Activated CD4-positive, alpha-beta T cell treated with anti-CD3 and anti-CD28 coated beads for 24 hours (primary cell): ENCODE measurements around the gene B4GALNT3.

Experiments
- DNase-seq, 2 donors: peaks; one replicate each; pipeline ENCODE4 v3.0.0-alpha.2; 2020; ENCODE audit warnings: low read depth in 2 of 2

Gene B4GALNT3

GRCh38 chr12:508795-509194, 49.1 kb downstream of the B4GALNT3 start:
- no peak for DNase-seq

DNA sequence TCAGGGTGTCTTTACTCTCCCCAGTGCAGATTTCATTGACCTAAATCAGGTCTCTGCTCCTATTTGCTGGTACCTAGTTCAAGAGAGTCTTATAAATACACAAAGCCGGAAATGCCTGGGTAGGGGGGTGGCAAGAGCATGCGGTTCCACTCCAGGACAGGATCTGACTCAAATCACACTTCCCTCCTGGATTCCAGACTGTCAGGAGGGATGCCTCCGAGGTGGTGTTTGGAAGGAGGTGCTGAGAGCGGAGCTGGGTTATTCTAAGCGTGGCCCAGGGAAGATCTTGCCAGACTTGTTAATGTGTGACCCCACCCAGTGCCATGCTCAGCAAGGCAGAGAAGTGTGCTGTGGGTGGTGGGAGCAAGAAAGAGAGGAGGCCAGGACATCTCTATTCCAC, 49.8 kb downstream of the B4GALNT3 start:
- DNase-seq, result no peak

GRCh38 chr12:510071-510825, 50.5 kb downstream of the B4GALNT3 start:
- DNase-seq, result no peak

DNA sequence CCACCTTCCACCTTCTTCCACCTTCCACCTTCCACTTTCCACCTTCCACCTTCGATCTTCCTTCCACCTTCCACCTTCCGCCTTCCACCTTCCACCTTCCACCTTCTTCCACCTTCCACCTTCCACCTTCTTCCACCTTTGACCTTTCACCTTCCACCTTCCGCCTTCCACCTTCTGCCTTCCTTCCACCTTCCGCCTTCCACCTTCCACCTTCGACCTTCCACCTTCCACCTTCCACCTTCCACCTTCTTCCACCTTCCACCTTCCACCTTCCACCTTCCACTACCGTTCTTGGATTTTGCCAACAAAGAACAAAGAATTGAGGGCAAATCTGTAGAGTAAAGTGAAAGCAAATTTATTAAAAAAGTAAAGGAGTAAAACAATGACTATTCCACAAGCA, 53.2 kb downstream of the B4GALNT3 start:
- DNase-seq, result no peak

DNA sequence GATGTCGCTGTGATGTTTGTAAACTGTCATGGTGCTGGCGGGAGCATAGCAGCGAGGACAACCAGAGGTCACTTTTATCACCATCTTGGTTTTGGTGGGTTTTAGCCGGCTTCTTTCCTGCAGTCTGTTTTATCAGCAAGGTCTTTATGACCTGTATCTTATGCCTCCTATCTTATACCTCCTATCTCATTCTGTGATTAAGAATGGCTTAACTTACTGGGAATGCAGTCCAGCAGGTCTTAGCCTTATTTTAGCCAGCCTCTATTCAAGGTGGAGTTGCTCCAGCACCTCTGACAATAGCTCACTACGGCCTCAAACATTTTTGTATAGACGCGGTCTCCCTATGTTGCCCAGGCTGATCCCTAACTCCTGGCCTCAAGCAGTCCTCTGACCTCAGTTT, 53.7 kb downstream of the B4GALNT3 start:
- no peak for DNase-seq

GRCh38 chr12:517538-517937, 57.8 kb downstream of the B4GALNT3 start:
- DNase-seq, result no peak

DNA sequence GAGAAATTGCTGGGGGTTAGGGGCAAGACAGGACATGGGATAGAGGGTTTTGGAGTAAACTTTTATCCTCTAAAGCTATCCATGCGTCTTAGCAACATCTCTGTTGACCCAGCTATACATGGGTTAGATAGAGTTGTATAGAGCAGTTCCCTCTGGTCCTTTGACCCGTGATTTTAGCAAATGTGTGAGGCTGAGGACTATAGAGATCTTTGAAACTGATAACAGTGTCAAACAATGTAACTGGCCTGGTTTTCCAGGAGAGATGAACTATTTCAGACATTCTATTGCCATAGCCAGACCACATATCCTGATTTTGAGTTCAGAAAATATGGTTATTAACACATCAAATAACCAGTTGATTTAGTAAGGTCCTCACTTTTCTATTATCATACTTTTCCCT, 60.4 kb downstream of the B4GALNT3 start:
- DNase-seq, result no peak

GRCh38 chr12:522692-523378, 63.1 kb downstream of the B4GALNT3 start:
- no peak for DNase-seq

- DNase-seq, result no peak
Observed at GRCh38 chr12:524167-524951, 64.6 kb downstream of the B4GALNT3 start.

GRCh38 chr12:526089-526488, 66.3 kb downstream of the B4GALNT3 start:
- DNase-seq, result no peak

- DNase-seq, result no peak
Observed at GRCh38 chr12:527241-527640, 67.5 kb downstream of the B4GALNT3 start.

DNA sequence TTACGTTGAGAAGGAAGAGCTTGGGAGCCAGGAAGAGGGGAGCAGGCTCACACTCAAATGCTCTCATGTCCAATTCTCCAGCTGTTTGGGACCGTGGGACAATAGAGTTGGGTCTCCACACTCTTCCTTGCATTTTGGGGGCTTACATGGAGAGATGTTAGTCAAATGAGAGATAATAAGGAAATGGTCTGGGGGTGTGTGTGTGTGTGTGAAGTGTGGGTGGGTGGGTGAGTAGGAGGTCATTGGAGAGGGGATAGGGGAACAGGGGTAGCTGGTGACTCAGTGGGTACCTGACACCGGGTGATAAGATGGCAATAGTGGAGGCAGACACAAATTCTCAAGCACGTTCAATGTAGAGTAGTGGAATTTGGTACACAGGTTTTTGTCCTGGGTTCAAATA, 68.0 kb downstream of the B4GALNT3 start:
- DNase-seq, result no peak

DNA sequence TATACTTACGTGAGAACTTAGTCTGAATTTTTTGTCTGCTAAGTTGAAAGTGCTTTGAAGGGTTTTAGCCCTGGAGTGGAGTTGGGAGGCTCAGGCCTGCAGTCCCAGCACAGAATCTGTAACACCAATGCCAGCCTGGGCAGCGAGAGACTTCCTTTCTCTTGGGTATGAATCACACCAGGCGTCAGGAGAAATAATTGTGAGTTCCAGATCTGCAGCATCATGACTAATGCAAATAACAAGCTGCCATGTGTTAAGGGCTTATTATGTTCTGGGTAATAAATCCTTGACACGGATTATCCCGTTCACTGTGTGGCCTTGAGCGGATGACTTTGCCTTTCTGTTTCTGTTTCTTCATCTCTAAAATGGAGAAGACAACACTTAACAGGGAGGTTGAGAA, 70.6 kb downstream of the B4GALNT3 start:
- DNase-seq, result no peak

- no peak for DNase-seq
Observed at GRCh38 chr12:530821-531220, 71.1 kb downstream of the B4GALNT3 start.

GRCh38 chr12:531951-532585, 72.3 kb downstream of the B4GALNT3 start:
- no peak for DNase-seq

DNA sequence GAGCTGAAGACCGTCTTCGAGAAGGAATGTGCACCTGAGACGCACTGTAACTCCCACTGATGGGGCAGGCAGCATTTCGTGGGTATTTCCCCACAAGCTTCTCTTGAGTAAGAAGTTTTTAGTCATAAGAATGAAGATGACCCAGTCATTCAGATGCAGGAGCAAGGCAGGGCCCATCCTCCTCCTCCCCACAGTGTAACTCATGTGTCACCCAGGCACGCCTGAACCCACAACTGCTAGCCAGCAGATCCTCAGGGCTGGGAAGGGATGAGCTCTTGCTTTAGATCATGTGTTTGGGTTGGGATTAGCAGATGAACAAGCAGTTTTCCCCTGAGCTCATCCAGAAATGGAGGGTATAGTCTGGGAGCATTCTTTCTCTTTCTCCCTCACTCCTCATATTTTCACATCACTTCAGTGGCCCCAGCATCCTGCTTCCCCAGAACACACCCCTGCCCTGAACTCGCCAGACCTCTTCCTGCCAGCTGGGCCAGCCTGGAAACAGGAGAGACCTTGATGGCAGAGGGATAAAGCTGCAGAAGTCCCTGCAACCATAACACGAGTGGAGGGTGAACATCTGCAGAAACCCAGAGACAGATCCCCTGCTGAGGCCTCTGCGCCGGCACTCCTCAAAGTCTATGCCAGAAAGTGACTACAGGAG, 73.3 kb downstream of the B4GALNT3 start:
- DNase-seq, result no peak

GRCh38 chr12:533718-534117, 74.0 kb downstream of the B4GALNT3 start:
- DNase-seq, result no peak

DNA sequence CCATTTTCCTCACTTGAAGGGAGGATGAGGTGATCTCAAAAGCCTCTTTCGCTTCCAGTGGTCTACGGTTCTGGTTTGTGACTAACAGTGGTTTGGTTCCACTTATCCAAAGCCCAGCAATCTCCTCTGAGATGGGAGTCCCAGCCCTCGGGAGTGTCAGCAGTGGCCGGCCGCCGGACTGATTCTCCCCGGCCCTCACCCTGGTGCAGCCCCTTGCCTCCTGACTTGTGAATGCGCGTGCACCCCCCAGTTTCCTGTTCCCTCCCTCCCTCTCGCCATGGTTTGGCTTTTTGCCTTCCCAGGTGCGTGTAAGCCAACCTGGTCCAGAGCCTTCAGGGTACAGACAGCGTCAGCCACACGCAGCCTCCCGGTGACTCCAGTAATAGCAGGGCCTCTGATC, 74.5 kb downstream of the B4GALNT3 start:
- DNase-seq, result no peak

DNA sequence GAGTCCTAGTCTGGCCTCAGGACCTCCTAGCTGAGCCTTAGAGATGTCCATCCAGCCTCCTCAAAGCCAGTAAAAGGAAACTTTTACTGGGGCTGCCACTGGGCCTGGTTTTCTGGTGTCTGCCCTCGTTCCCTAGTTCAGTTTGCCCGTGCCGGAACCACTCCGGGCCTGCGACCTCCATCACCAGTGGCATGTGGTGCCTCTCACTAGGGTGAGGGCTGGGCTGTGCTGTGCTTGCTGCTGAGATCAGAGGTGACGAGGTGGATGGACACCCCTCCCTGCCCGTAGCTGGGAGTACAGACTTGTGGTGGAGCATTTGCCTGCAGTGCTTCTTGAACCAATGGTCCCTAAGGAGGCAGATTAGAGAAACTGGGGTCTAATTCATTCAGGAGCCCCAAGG, 75.7 kb downstream of the B4GALNT3 start:
- DNase-seq, result no peak

- DNase-seq, result no peak
Observed at GRCh38 chr12:536751-537245, 77.1 kb downstream of the B4GALNT3 start.

GRCh38 chr12:537772-538171, 78.0 kb downstream of the B4GALNT3 start:
- no peak for DNase-seq
